ENCODE data around the gene RACGAP1.

Gene RACGAP1

DNA sequence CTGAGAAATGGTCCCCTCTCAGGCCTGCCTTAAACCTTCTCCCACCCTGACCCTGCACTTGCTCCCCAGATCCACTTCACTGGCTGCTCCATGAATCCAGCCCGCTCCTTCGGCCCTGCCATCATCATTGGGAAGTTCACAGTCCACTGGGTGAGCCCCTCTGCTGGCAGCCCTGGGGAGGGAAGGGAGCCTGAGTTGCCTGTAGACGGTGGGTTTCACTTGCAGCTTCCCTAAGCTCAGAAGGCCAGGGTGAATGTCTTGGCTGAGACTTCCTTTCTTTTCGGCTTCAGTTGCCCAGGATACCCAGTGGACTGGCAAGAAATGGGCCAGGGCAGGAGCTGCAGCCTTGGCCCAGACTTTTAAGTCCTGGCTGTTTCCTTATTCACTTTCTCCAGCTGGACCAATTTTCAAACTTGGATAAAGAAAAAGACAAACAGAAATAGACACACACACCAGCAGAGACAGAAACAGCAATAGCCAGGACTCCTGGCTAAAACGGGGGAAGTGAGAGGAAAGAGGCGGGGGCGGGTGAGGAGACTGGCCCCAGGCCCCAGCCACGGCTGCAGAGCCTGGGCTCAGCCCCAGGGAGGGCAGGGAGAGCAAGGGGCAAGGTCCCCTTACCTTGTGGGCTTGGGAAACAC is 50.5 kb downstream of the RACGAP1 start:
- DNase-seq (ENCODE audit: low read depth in 1 of 2, low spot score in 1 of 2): no peak
- no peak overlapping the region for H3K4me3 ChIP-seq (replicated peaks; ENCODE audit: insufficient read depth, low read length)

DNA sequence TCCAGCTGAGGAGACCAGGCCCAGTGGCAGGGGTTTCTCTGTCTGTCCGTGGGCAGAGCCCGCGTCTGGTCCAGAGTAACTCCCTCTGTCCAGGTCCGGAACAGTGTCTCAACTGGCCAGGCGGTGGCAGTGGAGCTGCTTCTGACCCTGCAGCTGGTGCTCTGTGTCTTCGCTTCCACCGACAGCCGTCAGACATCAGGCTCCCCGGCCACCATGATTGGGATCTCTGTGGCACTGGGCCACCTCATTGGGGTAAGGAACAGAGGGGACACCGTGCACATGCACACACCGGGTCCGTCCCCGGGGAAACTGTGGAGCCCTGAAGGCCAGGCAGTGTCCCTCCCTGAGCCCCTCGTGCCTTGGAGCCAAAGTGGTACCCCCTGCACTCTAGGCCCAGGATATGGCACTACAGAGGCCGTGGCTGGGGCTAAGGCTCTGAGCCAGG is 51.0 kb downstream of the RACGAP1 start:
- no peak for DNase-seq (ENCODE audit: low read depth in 1 of 2, low spot score in 1 of 2)
- no peak overlapping the region for H3K4me3 ChIP-seq (replicated peaks; ENCODE audit: insufficient read depth, low read length)
- no peak for TF ChIP-seq GABPA (IDR thresholded peaks at IDR 0.05; ENCODE audit: low read depth)
- TF ChIP-seq, protein P1, sequence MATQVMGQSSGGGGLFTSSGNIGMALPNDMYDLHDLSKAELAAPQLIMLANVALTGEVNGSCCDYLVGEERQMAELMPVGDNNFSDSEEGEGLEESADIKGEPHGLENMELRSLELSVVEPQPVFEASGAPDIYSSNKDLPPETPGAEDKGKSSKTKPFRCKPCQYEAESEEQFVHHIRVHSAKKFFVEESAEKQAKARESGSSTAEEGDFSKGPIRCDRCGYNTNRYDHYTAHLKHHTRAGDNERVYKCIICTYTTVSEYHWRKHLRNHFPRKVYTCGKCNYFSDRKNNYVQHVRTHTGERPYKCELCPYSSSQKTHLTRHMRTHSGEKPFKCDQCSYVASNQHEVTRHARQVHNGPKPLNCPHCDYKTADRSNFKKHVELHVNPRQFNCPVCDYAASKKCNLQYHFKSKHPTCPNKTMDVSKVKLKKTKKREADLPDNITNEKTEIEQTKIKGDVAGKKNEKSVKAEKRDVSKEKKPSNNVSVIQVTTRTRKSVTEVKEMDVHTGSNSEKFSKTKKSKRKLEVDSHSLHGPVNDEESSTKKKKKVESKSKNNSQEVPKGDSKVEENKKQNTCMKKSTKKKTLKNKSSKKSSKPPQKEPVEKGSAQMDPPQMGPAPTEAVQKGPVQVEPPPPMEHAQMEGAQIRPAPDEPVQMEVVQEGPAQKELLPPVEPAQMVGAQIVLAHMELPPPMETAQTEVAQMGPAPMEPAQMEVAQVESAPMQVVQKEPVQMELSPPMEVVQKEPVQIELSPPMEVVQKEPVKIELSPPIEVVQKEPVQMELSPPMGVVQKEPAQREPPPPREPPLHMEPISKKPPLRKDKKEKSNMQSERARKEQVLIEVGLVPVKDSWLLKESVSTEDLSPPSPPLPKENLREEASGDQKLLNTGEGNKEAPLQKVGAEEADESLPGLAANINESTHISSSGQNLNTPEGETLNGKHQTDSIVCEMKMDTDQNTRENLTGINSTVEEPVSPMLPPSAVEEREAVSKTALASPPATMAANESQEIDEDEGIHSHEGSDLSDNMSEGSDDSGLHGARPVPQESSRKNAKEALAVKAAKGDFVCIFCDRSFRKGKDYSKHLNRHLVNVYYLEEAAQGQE (IDR thresholded peaks at IDR 0.05; ENCODE audit: insufficient replicate concordance, low read depth): no peak
- TF ChIP-seq, protein P2, sequence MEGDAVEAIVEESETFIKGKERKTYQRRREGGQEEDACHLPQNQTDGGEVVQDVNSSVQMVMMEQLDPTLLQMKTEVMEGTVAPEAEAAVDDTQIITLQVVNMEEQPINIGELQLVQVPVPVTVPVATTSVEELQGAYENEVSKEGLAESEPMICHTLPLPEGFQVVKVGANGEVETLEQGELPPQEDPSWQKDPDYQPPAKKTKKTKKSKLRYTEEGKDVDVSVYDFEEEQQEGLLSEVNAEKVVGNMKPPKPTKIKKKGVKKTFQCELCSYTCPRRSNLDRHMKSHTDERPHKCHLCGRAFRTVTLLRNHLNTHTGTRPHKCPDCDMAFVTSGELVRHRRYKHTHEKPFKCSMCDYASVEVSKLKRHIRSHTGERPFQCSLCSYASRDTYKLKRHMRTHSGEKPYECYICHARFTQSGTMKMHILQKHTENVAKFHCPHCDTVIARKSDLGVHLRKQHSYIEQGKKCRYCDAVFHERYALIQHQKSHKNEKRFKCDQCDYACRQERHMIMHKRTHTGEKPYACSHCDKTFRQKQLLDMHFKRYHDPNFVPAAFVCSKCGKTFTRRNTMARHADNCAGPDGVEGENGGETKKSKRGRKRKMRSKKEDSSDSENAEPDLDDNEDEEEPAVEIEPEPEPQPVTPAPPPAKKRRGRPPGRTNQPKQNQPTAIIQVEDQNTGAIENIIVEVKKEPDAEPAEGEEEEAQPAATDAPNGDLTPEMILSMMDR (IDR thresholded peaks at IDR 0.05; ENCODE audit: insufficient read depth, low read length): no peak
- no peak for TF ChIP-seq POLR2AphosphoS5 (IDR thresholded peaks at IDR 0.05; ENCODE audit: low read depth)
- TF ChIP-seq SPI1 (IDR thresholded peaks at IDR 0.05; ENCODE audit: borderline replicate concordance, low read depth): no peak
- H3K27me3 ChIP-seq (ENCODE audit: insufficient read depth, poor library complexity, severe bottlenecking): no peaks in the 10 kb centered on the region
- no peak overlapping the region for H3K27ac ChIP-seq (replicated peaks)

More for the DNA sequence above, 50.5 kb downstream of the RACGAP1 start:
- no peak overlapping the region for H3K27ac ChIP-seq (replicated peaks)
- TF ChIP-seq SPI1 (IDR thresholded peaks at IDR 0.05; ENCODE audit: borderline replicate concordance, low read depth) (no peak), POLR2AphosphoS5 (IDR thresholded peaks at IDR 0.05; ENCODE audit: low read depth) (no peak), GABPA (IDR thresholded peaks at IDR 0.05; ENCODE audit: low read depth) (no peak)
- TF ChIP-seq, protein P1 (IDR thresholded peaks at IDR 0.05; ENCODE audit: insufficient replicate concordance, low read depth): no peak
- TF ChIP-seq, protein P2 (IDR thresholded peaks at IDR 0.05; ENCODE audit: insufficient read depth, low read length): no peak
- H3K27me3 ChIP-seq (ENCODE audit: insufficient read depth, poor library complexity, severe bottlenecking): no peaks in the 10 kb centered on the region

DNA sequence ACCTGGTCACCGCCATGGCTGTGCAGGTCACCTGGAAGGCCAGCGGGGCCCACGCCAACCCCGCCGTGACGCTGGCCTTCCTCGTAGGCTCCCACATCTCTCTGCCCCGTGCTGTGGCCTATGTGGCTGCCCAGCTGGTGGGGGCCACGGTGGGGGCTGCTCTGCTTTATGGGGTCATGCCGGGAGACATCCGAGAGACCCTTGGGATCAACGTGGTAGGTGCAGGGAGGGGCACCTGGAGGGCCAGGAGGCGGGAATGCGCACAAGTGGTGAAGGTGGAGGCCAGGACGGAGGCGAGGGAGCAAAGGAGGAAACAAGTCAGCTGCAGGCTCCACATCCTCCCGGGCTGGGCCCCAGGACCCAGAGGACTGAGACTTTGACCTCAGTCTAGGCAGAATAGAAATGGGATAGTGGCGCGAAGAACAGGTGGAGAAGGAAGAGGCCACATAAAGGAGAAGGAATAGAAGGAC is 51.9 kb downstream of the RACGAP1 start:
- no peak for DNase-seq (ENCODE audit: low read depth in 1 of 2, low spot score in 1 of 2)
- no peaks in the 10 kb centered on the region for H3K27me3 ChIP-seq (ENCODE audit: insufficient read depth, poor library complexity, severe bottlenecking)
- H3K27ac ChIP-seq (replicated peaks): no peak overlapping the region
- H3K4me3 ChIP-seq (replicated peaks; ENCODE audit: insufficient read depth, low read length): no peak overlapping the region
- TF ChIP-seq, protein P1 (IDR thresholded peaks at IDR 0.05; ENCODE audit: insufficient replicate concordance, low read depth): no peak
- TF ChIP-seq POLR2AphosphoS5 (IDR thresholded peaks at IDR 0.05; ENCODE audit: low read depth): no peak
- TF ChIP-seq, protein P2 (IDR thresholded peaks at IDR 0.05; ENCODE audit: insufficient read depth, low read length): no peak
- no peak for TF ChIP-seq SPI1 (IDR thresholded peaks at IDR 0.05; ENCODE audit: borderline replicate concordance, low read depth)
- TF ChIP-seq GABPA (IDR thresholded peaks at IDR 0.05; ENCODE audit: low read depth): no peak

All from HL-60 (cell line).